T-helper 1 cell treated with Interleukin-12 subunit alpha and Interleukin-12 subunit beta and Interleukin-4 antibody, amounts not matched to agents 30 ng/mL and 1 ng/mL, for 36 hours (primary cell): ENCODE measurements around the gene HHEX. TPM values are rescaled to one million over a fixed set of nuclear protein-coding genes. Genes with fewer than 3 reads are reported as not detected.
"Not testable (repeated sequence)": the region's sequence is repeated elsewhere in the genome, so short reads cannot be mapped to it uniquely, and the experiment has no call there.

ENCODE experiments used
- intact Hi-C: fragments of 100-400 bp; cut with micrococcal nuclease; formaldehyde crosslinking; loops from one replicate; pipeline ENCODE4 v1.15.1; 2024
- total RNA-seq: library from RNA; stranded (reverse); gene quantifications from 2 replicates; pipeline ENCODE4 v1.2.3, GENCODE V29; 2022

The HHEX gene
- total RNA-seq = 0.12 TPM in 1 of 2 replicates, not detected in the other

DNA sequence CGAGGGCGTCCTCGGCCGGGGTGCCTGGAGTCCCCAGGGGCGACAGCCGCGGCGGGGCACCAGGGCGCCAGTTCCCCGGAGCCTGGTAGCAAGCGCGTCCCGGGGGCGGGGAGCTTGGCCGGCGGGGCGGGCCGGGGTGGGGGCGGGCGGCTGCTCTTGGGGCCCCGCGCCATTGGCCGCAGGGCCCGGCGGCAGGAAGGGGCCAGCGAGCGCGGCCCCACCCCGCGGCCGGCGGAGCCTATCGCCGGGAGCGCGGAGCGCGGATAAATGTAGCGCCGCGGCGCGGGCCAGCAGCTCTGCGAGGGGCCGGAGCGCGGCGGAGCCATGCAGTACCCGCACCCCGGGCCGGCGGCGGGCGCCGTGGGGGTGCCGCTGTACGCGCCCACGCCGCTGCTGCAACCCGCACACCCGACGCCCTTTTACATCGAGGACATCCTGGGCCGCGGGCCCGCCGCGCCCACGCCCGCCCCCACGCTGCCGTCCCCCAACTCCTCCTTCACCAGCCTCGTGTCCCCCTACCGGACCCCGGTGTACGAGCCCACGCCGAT is at the start of gene HHEX:
HHEX (plus strand) TSS at position 293 of the 548 bp plus-strand sequence; CDS start at position 325, 32 bp downstream.
- intact Hi-C loops = loop anchor here (1.0 to 10.0 kb wide), 4 partner anchors 10 to 805 kb away; partner anchors contain the start of genes CEP55 and CYP26A1

GRCh38 chr10:92640107-92640506 is 49.6 kb upstream of the HHEX start:
- intact Hi-C loops = no loop called here

GRCh38 chr10:92641492-92641891 is 48.3 kb upstream of the HHEX start:
- intact Hi-C loops = no loop called here

- intact Hi-C loops = loop anchor here (1.0 kb wide), 3 partner anchors 54 to 128 kb away; no protein-coding TSS in a partner anchor
Observed at GRCh38 chr10:92644921-92645320, 44.8 kb upstream of the HHEX start.

DNA sequence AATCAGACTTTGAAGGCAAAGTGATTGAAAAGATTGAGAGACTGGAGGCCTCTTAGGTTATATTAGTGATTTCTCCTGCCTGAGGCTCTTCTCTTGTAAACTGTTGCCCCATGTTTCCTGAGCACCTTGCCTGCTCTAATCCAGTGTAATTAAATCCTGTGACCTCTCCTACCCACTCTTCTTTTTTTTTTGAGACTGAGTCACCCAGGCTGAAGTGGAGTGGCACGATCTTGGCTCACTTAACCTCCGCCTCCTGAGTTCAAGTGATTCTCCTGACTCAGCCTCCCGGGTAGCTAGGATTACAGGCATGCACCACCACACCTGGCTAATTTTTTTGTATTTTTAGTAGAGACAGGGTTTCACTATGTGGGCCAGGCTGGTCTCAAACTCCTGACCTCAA is 38.9 kb upstream of the HHEX start:
- intact Hi-C loops = not testable (repeated sequence)

GRCh38 chr10:92655426-92655825 is 34.3 kb upstream of the HHEX start:
- intact Hi-C loops = no loop called here

GRCh38 chr10:92656266-92656961 is 33.3 kb upstream of the HHEX start:
- intact Hi-C loops = no loop called here

DNA sequence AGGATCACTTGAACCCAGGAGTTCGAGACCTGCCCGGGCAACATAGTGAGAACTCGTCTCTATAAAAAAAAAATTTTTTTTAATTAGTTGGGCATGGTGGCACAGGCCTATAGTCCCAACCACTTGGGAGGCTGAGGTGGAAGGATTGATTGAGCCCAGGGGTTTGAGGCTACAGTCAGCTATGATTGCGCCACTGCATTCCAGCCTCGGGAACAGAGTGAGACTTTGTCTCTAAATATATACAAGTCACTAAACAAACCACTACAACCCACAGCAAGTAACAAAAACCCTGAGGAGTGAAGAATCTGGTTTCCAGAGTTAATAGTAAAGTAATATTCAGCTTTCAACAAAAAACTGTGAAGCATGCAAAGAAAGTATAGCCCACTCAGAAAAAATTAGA is 32.7 kb upstream of the HHEX start:
- intact Hi-C loops = no loop called here

- intact Hi-C loops = no loop called here
Observed at GRCh38 chr10:92662848-92663247, 26.9 kb upstream of the HHEX start.

- intact Hi-C loops = no loop called here
Observed at GRCh38 chr10:92664322-92664721, 25.4 kb upstream of the HHEX start.

GRCh38 chr10:92667078-92667477 is 22.7 kb upstream of the HHEX start:
- intact Hi-C loops = no loop called here

DNA sequence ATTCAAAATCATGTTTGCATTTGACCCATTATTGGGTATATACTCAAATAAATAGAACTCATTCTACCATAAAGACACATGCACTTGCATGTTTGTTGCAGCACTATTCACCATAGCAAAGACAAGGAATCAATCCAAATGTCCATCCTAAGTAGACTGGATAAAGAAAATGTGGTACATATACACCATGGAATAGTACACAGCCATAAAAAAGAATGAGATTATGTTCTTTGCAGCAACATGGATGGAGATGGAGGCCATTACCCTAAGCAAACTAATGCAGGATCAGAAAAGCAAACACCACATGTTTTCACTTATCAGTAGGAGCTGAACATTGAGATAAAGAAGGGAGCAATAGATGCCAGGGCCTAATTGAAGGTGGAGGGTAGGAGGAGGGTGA is 12.0 kb upstream of the HHEX start:
- intact Hi-C loops = no loop called here

DNA sequence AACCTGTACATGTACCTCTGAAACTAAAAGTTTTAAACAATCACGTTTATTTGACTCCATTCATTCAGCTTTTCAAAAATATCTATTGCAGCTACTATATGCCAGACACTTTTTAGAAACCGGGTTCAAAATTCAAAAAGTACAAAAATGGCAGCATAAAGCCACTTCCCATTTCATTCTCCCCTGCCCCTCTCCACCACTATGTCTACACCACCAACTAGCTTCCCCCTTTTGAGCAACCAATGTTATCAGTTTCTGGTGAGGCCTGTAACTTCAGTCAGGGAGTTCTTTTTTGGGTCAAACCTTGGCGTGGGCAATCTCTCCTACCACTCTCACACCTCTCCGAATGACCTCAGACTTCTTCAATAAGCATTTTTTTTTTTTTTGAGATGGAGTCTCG is 11.5 kb upstream of the HHEX start:
- intact Hi-C loops = no loop called here

- intact Hi-C loops = no loop called here
Observed at GRCh38 chr10:92681306-92681834, 8.4 kb upstream of the HHEX start.

- intact Hi-C loops = no loop called here
Observed at GRCh38 chr10:92688573-92688926, 1.2 kb upstream of the HHEX start.

DNA sequence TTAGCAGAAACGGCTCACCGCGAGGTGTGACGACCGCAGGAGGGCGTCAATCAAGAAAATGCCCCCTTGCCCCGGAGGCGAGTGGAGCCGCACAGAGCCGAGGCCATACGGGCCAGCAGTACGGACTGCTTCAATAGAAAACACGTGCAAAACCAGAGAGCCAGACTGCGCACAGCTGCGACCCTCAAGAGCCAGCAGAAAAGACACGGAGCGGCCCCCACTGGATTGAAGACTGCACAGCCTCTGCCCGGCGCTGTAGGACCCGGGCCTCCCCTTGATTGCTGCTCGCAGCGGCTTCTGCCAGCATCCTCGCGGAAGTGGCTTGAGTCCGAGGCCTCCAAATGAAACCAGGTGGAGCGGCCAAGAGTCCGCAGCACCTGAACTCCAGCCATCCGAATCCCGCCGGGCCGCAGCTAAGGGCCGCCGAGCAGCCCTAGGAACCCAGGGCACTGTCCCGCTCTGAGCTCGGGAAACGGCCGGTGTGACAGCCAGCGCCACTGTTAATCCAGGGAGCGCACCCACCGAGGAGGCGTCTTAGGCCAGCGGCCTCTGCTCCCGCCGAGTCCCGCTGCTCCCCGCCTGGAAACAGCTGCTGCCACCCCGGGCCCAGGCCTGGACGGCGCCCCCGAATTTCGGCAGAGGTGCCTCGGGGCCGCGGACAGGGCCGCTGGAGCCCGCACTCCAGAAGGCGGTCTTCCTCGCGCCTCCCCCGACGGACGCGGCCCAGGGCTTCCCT is 660 bp upstream of the HHEX start:
- intact Hi-C loops = loop anchor here (1.0 kb wide), 1 partner anchor 98 kb away; no protein-coding TSS in a partner anchor

GRCh38 chr10:92690211-92690914 is 608 bp downstream of the HHEX start:
- intact Hi-C loops = loop anchor here (1.0 to 10.0 kb wide), 3 partner anchors 9 to 804 kb away; partner anchors contain the start of genes CEP55 and CYP26A1

GRCh38 chr10:92690915-92691590 is 1.3 kb downstream of the HHEX start:
- intact Hi-C loops = loop anchor here (1.0 to 10.0 kb wide), 4 partner anchors 8 to 804 kb away; partner anchors contain the start of genes CEP55 and CYP26A1

DNA sequence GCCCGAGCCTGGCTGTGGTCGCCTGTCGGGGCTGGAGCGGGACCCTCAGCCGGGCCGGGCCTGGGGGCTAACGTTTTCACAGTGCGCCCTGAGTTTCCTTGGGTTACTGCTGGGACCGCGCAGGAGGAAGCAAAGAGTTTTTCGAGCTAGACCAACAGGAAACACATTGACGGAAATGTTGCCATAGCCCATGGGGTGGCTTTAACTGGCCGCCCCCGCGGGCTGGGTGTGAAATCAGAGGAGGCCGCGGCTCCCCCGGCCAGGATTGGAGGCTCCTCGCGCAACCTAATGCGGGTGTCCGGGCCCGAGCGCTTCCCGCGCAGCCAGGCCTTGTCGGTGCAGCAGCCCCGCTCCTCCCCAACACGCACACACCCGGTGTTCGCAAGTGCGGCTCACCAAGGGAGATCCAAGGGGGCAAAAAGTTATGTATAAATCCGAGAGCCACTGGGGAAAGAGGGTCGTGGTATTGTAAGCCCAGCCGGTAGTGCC is 1.9 kb downstream of the HHEX start:
- intact Hi-C loops = loop anchor here (1.0 to 10.0 kb wide), 3 partner anchors 158 to 803 kb away; partner anchors contain the start of genes CEP55 and CYP26A1

DNA sequence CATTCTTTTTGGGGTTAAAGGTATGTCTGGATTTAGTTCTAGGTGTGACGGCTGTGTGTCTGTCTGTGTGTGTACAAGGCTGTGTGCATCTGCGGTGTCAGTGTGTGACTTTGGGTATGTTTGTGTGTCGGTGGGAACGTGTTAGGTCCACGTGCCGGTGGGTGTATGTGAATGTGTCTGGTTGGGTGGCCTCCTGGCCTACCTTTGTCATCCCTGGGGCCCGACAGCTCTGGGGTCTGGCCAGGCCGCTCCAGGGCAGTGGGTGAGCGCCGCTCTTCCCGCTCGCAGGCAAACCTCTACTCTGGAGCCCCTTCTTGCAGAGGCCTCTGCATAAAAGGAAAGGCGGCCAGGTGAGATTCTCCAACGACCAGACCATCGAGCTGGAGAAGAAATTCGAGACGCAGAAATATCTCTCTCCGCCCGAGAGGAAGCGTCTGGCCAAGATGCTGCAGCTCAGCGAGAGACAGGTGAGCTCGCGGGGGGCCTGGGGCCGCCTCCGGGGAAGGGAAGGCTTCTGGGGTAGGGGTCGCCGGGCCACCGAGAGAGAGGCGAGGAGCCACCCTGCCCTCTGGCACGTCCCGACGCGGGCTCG is 2.4 kb downstream of the HHEX start:
- intact Hi-C loops = loop anchor here (5.0 to 10.0 kb wide), 2 partner anchors 380 to 803 kb away; partner anchors contain the start of genes CEP55 and CYP26A1
